ENCODE data around the gene KIF3C. TPM values are rescaled to one million over a fixed set of nuclear protein-coding genes. Genes with fewer than 3 reads are reported as not detected.
A peak's percentile ranks its signal among the peaks of the same experiment; 100 is the strongest.

Gene KIF3C
- total RNA-seq, 1 donor from 2014 or later, result 5.3 TPM

DNA sequence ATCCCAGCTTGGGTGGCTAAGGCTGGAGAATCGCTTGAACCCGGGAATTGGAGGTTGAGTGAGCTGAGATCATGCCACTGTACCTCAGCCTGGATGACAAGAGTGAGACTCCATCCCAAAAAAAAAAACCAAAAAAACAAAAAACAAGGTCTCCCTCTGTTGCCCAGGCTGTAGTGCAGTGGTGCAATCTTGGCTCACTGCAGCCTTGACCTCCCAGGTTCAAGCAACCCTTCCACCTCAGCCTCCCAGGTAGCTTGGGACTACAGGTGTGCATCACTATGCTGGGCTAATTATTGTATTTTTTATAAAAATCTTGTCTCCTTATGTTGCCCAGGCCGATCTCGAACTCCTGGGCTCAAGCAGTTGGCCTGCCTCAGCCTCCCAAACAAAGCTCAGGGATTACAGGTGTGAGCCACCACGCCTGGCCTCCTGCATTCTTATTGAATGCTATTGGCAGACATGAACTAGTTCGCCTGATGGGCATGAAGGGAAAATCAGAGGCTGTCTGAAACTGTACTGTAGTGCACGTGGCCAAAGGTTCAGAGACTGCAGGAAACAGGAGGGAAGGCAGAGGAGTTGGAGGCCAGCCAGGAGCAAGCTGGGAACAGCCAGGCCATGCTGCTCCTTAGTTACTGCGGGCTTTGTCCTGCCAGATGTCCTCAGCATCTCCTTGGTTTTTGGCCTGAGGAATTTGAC is 88.0 kb downstream of the KIF3C start:
- Mint-ChIP-seq H3K27me3 (ENCODE audit: insufficient read depth) (peaks cover 1% of the 10 kb centered on the region), H3K36me3 (ENCODE audit: low read depth) (no peaks in the 10 kb centered on the region), H3K9me3 (no peaks in the 10 kb centered on the region), H3K27ac (no peak overlapping the region), H3K4me3 (no peak overlapping the region), H3K4me1 (ENCODE audit: low read depth) (no peaks in the 10 kb centered on the region)
- no peak for DNase-seq (ENCODE audit: low spot score)
- intact Hi-C loops (cut with micrococcal nuclease), result no loop called here

DNA sequence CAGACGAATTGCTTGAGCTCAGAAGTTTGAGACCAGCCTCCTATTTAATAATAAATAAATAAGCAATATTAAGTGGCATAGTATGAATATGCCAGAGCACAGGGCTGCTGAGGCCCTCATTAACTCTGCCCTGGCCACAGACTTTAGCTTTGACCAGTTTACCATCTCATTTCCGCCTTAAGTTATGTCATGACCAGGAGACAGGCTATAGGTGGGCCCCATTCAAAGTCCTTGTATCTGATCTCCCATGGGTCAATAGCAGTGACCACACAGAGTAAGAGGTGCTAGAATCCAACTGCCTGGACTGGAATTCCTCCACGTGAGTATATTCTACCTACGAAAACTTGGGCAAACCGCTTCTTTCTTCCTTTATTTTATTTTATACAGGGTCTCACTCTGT is 90.6 kb downstream of the KIF3C start:
- H3K4me1 Mint-ChIP-seq (ENCODE audit: low read depth), result no peaks in the 10 kb centered on the region
- no peak overlapping the region for H3K27ac Mint-ChIP-seq
- DNase-seq (ENCODE audit: low spot score), result no peak
- H3K9me3 Mint-ChIP-seq, result no peaks in the 10 kb centered on the region
- peaks cover 4% of the 10 kb centered on the region for H3K27me3 Mint-ChIP-seq (ENCODE audit: insufficient read depth)
- no peaks in the 10 kb centered on the region for H3K36me3 Mint-ChIP-seq (ENCODE audit: low read depth)
- intact Hi-C loops (cut with micrococcal nuclease), result no loop called here
- no peak overlapping the region for H3K4me3 Mint-ChIP-seq

DNA sequence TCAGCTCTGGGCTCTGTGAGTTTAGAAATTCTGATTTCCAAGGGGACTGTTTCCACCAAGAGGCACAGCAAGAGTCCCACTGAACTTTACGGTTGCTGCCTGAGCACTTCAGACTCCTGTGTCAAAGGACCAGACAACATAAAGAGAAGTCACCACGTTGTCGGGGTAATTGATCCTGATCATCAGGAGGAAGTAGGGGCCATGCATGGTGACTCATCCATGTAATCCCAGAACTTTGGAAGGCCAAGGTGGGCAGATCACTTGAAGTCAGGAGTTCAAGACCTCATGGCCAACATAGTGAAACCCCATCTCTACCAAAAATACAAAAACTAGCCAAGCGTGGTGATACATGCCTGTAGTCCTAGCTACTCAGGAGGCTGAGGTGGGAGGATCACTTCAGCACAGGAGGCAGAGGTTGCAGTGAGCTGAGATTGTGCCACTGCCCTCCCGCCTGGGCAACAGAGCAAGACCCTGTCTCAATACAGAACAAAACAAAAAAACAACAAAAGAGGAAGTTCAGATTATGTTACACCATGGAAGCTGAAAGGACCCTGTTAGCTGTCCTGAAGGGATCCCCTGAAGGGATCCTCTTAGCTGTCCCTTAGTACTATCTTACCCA is 94.6 kb downstream of the KIF3C start:
- Mint-ChIP-seq H3K9me3 (no peaks in the 10 kb centered on the region), H3K27ac (no peak overlapping the region), H3K4me1 (ENCODE audit: low read depth) (peaks cover 6% of the 10 kb centered on the region), H3K4me3 (no peak overlapping the region), H3K36me3 (ENCODE audit: low read depth) (no peaks in the 10 kb centered on the region), H3K27me3 (ENCODE audit: insufficient read depth) (peaks cover 11% of the 10 kb centered on the region)
- intact Hi-C loops (cut with micrococcal nuclease), result no loop called here
- DNase-seq (ENCODE audit: low spot score), result no peak

DNA sequence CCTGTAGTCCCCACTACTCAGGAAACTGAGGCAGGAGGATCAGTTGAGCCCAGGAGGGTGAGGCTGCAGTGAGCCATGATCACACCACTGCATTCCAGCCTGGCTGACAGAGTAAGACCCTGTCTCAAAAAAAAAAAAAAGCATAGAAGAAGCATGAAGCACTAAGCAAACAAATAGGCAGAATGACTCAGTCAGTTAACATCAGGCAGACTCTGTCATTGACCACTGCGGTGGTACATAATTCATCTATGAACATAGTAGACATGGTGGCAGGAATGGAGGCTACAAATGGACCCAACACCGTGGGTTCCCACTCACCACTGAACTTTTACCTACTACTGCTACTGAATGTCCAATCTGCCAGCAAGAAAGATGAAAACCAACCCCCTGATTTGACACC is 96.4 kb downstream of the KIF3C start:
- intact Hi-C loops (cut with micrococcal nuclease), result no loop called here
- Mint-ChIP-seq H3K27ac (no peak overlapping the region), H3K27me3 (ENCODE audit: insufficient read depth) (peaks cover 16% of the 10 kb centered on the region), H3K4me3 (no peak overlapping the region), H3K36me3 (ENCODE audit: low read depth) (no peaks in the 10 kb centered on the region), H3K9me3 (no peaks in the 10 kb centered on the region), H3K4me1 (ENCODE audit: low read depth) (peaks cover 9% of the 10 kb centered on the region)
- no peak for DNase-seq (ENCODE audit: low spot score)

DNA sequence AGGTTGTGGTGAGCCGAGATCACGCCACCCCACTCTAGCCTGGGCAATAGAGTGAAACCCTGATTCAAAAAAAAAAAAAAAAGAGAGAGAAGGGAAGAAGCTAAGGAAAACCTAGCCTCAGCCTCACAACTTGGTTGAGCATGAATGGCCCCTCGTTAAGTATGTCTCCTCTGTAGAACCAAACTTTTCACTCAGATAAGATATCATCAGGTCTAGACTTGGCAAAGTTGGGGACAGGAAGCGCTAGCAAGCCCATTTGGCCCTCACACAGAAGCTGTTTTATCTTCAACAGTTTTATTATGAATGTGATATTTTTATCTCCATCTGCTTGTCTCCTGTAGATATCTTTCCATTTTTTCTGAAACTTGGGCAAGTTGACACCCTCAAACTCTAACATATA is 100.5 kb downstream of the KIF3C start:
- intact Hi-C loops (cut with micrococcal nuclease), result no loop called here
- peaks cover 13% of the 10 kb centered on the region for H3K27me3 Mint-ChIP-seq (ENCODE audit: insufficient read depth)
- H3K27ac Mint-ChIP-seq, result no peak overlapping the region
- DNase-seq (ENCODE audit: low spot score), result no peak
- H3K36me3 Mint-ChIP-seq (ENCODE audit: low read depth), result peaks cover 4% of the 10 kb centered on the region
- H3K4me3 Mint-ChIP-seq, result no peak overlapping the region
- H3K9me3 Mint-ChIP-seq, result no peaks in the 10 kb centered on the region
- H3K4me1 Mint-ChIP-seq (ENCODE audit: low read depth), result peaks cover 33% of the 10 kb centered on the region

DNA sequence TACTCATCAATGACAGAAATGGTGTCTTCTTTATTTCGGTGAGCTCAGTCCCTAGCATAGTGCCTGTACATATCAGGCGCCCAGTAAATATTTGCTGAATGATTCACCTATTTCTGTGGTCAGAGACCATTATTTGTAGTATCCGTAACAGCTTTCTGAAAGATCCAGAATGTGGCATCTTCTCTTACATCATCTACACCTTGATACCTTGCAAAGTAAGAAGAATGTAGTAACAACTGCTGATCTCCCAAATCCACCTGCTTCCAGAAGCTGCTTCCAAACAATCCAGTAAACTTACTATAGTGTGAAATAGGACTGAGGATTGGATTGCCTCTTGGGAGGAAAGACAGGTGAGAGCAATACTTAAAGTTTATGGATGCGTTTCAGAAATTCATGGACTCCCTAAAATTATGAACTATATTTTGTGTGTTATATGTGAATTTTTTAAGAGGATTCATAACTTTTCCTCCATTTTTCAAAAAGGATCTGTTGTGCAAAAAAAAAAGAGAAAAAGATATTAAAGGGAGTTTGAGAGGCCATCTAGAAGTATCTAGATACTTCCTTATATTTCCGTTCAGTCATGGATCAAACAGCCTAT is 103.1 kb downstream of the KIF3C start:
- no peak for DNase-seq (ENCODE audit: low spot score)
- no peaks in the 10 kb centered on the region for H3K9me3 Mint-ChIP-seq
- peaks cover 51% of the 10 kb centered on the region for H3K4me1 Mint-ChIP-seq (ENCODE audit: low read depth)
- H3K27ac Mint-ChIP-seq, result peak overlapping the region; percentile 96
- peaks cover 13% of the 10 kb centered on the region for H3K36me3 Mint-ChIP-seq (ENCODE audit: low read depth)
- peak overlapping the region; percentile 90 for H3K4me3 Mint-ChIP-seq
- intact Hi-C loops (cut with micrococcal nuclease), result loop anchor here (2.0 to 5.0 kb wide), 6 partner anchors 14 to 1478 kb away; partner anchors contain the start of genes ADGRF3, DNAJC27, GTF3C2 and NCOA1
- H3K27me3 Mint-ChIP-seq (ENCODE audit: insufficient read depth), result peaks cover 5% of the 10 kb centered on the region

DNA sequence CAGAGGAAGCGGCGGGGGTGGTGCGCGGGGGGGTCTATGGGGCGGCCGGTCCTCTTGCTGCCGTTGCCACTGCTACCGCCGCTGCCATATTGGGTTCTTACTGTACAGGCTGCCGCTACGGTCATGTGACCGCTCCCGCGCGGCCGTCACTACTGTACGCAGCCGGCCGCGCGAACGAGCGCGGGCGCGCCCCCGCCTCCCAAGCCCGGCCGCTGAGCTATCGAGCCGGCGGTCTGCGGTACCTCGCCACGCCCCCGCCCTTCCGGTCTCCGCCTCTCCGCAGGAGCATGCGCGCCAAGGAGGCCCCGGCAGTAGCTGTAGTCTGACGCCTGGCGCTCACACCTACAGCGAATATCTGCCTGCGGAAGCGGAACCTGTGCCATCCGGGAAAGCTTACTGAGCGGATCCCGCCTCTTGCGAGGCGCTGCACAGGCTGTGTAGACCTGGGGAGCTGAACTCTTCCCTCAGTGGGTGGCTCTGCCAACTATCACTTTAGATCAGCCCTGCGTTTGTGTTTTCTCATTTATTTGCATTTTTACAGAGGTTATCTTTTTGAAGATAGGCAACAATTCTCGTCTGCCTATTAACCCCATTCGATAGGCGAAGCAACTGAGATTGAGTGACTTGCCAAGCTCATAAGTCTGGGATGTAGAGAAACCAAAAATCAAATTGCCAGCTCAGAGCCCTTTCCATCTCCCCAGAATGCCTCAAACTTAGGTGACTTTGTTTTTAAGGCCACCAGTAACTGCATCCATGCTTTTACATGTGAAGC is 103.8 kb downstream of the KIF3C start, which contains the start of gene ASXL2:
Gene ASXL2, minus strand, starts transcription at position 127 of the 772 bp plus-strand sequence. CDS start 265 bp downstream, outside the sequence.
- Mint-ChIP-seq H3K36me3 (ENCODE audit: low read depth) (peaks cover 13% of the 10 kb centered on the region), H3K27me3 (ENCODE audit: insufficient read depth) (peaks cover 5% of the 10 kb centered on the region), H3K4me1 (ENCODE audit: low read depth) (peaks cover 51% of the 10 kb centered on the region), H3K4me3 (peak within 1 kb of the TSS; percentile 90), H3K9me3 (no peaks in the 10 kb centered on the region), H3K27ac (peak within 1 kb of the TSS; percentile 96)
- peak; percentile 98 for DNase-seq (ENCODE audit: low spot score)
- intact Hi-C loops (cut with micrococcal nuclease), result loop anchor here (1.0 to 5.0 kb wide), 17 partner anchors 14 to 1479 kb away; partner anchors contain the start of genes ADGRF3, DNAJC27, DTNB and GTF3C2

DNA sequence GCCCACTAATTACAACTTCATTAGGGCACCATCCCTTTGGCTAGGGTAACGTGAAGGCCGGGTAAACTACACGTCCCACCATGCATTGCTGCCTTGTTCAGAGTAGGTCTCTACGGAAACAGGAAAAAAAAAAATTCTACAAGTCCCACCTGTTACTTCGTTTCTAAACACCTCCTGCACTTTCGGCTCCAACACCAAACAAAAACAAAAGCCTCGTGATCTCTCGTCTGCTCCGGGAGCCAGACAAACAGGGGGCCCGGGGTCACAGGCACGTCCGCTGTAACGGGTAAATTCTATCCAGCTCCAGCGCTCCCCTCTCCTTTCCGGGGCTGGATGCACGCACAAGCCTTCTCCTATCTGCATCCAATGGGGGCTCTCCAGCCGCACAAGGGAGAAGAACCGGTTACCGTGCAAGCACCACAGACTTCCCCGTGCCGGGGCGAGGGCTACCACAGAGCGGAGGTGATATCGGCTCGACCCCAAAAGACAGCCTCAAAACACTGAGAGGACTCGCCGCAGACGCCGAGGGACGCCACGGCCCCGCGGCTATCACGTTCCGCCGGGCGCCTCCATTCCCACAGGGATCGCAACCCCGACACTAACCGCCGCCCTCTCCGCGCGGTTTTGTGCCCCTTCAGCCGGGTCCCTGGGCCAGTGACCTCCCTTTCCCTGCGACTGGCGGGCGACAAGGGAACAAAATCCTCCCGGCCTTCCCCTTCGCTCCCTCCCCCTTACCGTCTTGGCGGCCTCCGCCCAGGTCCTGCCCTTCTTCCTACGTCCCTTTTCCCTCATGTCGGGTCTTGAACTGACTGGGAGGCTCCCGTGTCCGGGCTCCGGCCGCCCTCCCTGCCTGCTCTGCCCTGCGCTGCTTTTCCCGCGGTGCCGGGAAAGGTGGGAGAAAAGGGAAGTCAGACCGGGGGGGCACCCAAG is 104.6 kb downstream of the KIF3C start:
- Mint-ChIP-seq H3K27me3 (ENCODE audit: insufficient read depth) (peaks cover 5% of the 10 kb centered on the region), H3K36me3 (ENCODE audit: low read depth) (peaks cover 13% of the 10 kb centered on the region), H3K9me3 (no peaks in the 10 kb centered on the region), H3K4me3 (peak overlapping the region; percentile 90), H3K4me1 (ENCODE audit: low read depth) (peaks cover 45% of the 10 kb centered on the region), H3K27ac (peak overlapping the region; percentile 96)
- DNase-seq (ENCODE audit: low spot score), result peak; percentile 49
- intact Hi-C loops (cut with micrococcal nuclease), result loop anchor here (1.0 to 5.0 kb wide), 17 partner anchors 13 to 1480 kb away; partner anchors contain the start of genes ADGRF3, DNAJC27, DTNB and GTF3C2

Other genes starting within 250 kb of the KIF3C start
- gene ASXL2, start 104.0 kb downstream of the KIF3C start, total RNA-seq, result 48.9 and 54.4 TPM in 2 replicates
- gene RAB10, start 51.6 kb upstream of the KIF3C start, total RNA-seq, result 128 and 130 TPM in 2 replicates
- gene GAREM2, start 190.6 kb upstream of the KIF3C start, total RNA-seq, result 6.1 and 7.4 TPM in 2 replicates